Body of pancreas (tissue), 4 donors: ENCODE results near the gene MRTFB. TPM values are rescaled to one million over a fixed set of nuclear protein-coding genes. Genes with fewer than 3 reads are reported as not detected.

ENCODE experiments used
- ATAC-seq: fragments of 150-250 bp; one replicate; pipeline ENCODE4 v1.9.1; 2016
- DNase-seq, 4 donors: peaks; one replicate each; pipeline ENCODE4 v3.0.0-alpha.2; 2019
- H3K27ac ChIP-seq, 4 donors: fragments of 200-600 bp; sonication (generic); 1 replicate in 3 of 4; 2 replicates in 1 of 4; pipeline versions ENCODE4 v1.5.1 to v1.6.1; 2016 to 2019; ENCODE audit warnings: mild to moderate bottlenecking in 1 of 4, mixed read lengths in 1 of 4, moderate library complexity in 1 of 4
- H3K27me3 ChIP-seq, 2 donors: fragments of 200-600 bp; sonication (generic); one replicate each; pipeline ENCODE4 v1.6.0; 2016; ENCODE audit warnings: mild to moderate bottlenecking in 1 of 2
- H3K36me3 ChIP-seq, 2 donors: fragments of 200-600 bp; sonication (generic); replicated peaks in 1 of 2; 2 replicates each; pipeline ENCODE4 v1.5.1; 2016; ENCODE audit warnings: low read depth in 2 of 2; ENCODE audit not compliant: insufficient read depth in 1 of 2
- H3K4me1 ChIP-seq: fragments of 200-600 bp; sonication (generic); one replicate; pipeline ENCODE4 v1.6.0; 2016
- H3K4me3 ChIP-seq, 2 donors: fragments of 200-600 bp; sonication (generic); 1 replicate in 1 of 2; 2 replicates in 1 of 2; pipeline ENCODE4 v1.5.1; 2016 to 2019
- H3K9me3 ChIP-seq, 3 donors: fragments of 200-600 bp; sonication (generic); 1 replicate in 2 of 3; 2 replicates in 1 of 3; pipeline ENCODE4 v1.5.1; 2016
- POLR2A ChIP-seq, 3 donors: fragments of 450-650 bp; IDR thresholded peaks; one replicate each; pipeline ENCODE4 v1.6.1; 2016; ENCODE audit warnings: antibody characterized with exemption in 3 of 3, mild to moderate bottlenecking in 2 of 3
- WGBS, 2 donors: methylation state at CpG; one replicate each; pipeline ENCODE4 v1.1.5; 2017; 5-methylcytosine and 5-hydroxymethylcytosine counted together
- intact Hi-C: fragments of 100-400 bp; cut with DNase I; formaldehyde crosslinking; loops from one replicate; pipeline ENCODE4 v1.15.1; 2023
- total RNA-seq, 2 donors: library from RNA; depleted of rRNA; stranded (reverse); fragments of >200 nt; gene quantifications; one replicate each; pipeline ENCODE4 v1.1.0, GENCODE V29; 2016
- TF ChIP-seq, protein P1 (sequence below), 7 experiments: fragments of 450-650 bp in 4 of 7; fragments of 200-600 bp in 3 of 7; sonication (generic) in 3 of 7; IDR thresholded peaks; one replicate each; pipeline ENCODE4 v1.5.1; 2016 to 2019; ENCODE audit warnings: antibody characterized with exemption in 7 of 7

The MRTFB gene
- total RNA-seq, 2 donors from 2014 or later = 39.2 to 46.8 TPM

DNA sequence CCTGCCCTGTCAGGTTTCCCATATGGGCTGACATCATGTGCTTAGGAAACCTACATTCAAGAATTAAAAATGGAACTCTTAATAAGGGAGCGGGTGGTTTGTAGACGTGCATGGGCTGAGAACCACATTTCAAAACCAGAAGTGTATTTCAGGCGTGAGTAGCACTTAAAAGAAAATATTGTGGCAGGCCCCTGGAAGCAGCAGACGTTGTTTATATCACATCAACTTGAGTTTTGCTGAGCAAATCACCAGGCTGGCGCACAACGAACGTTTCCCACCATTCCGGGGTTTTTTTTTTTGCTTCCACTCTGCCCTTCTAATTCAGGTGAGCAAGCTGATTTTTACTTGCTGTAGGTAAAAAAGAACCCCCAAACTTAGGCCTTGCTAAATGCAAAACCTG lies 220.2 kb downstream of the MRTFB start:
- intact Hi-C loops = no loop called here
- no peak for ATAC-seq

DNA sequence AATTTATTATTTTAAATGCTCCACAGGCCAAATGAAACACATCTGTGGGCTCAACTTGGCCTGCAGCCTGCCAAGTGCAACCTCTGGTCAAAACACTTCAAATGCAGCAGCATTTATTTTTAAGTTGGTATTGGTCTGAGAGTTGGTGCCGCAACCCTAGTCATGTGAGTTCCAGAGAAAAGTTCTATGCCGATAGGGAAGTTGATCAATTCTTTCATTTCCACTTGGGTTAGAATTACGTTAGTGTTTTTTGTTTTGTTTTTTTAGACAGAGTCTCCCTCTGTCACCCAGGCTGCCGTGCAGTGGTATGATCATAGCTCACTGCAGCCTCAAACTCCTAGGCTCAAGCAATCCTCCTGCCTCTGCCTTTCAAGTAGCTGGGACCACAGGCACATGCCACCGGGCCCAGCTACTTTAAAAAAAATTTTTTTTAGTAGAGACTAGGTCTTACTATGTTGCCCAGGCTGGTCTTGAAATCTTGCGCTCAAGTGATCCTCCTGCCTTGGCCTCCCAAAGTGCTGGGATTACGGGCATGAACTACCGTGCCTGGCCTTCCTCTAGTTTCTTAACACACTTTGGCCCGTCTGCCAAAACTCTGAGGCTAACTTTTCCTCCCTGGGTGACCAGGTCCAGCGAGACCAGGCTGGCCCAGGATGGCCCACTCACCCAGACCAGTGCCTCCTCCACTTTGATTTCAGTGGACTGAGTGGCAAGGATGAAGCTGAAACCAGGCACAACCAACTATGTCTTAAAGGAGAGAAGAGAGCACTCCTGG lies 221.1 kb downstream of the MRTFB start:
- no peak overlapping the region for H3K27ac ChIP-seq
- H3K36me3 ChIP-seq = no peaks in the 10 kb centered on the region
- 88 to 89% methylated on average over 10 of the region's 10 CpGs for WGBS, 2 donors
- H3K9me3 ChIP-seq = peaks cover 0 to 9% (median 0%) of the 10 kb centered on the region in 3 donors
- no peak for DNase-seq
- TF ChIP-seq, protein P1, sequence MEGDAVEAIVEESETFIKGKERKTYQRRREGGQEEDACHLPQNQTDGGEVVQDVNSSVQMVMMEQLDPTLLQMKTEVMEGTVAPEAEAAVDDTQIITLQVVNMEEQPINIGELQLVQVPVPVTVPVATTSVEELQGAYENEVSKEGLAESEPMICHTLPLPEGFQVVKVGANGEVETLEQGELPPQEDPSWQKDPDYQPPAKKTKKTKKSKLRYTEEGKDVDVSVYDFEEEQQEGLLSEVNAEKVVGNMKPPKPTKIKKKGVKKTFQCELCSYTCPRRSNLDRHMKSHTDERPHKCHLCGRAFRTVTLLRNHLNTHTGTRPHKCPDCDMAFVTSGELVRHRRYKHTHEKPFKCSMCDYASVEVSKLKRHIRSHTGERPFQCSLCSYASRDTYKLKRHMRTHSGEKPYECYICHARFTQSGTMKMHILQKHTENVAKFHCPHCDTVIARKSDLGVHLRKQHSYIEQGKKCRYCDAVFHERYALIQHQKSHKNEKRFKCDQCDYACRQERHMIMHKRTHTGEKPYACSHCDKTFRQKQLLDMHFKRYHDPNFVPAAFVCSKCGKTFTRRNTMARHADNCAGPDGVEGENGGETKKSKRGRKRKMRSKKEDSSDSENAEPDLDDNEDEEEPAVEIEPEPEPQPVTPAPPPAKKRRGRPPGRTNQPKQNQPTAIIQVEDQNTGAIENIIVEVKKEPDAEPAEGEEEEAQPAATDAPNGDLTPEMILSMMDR (IDR thresholded peaks at IDR 0.05) = no peak
- no peak for TF ChIP-seq POLR2A (IDR thresholded peaks at IDR 0.05)
- no peaks in the 10 kb centered on the region for H3K27me3 ChIP-seq
- H3K4me3 ChIP-seq = no peak overlapping the region
- intact Hi-C loops = no loop called here
- no peak for ATAC-seq
- no peaks in the 10 kb centered on the region for H3K4me1 ChIP-seq

More for the DNA sequence above, 220.2 kb downstream of the MRTFB start:
- Histone ChIP-seq H3K4me3 (no peak overlapping the region), H3K4me1 (peaks cover 6% of the 10 kb centered on the region), H3K27ac (no peak overlapping the region), H3K9me3 (peaks cover 0 to 9% (median 0%) of the 10 kb centered on the region in 3 donors), H3K36me3 (no peaks in the 10 kb centered on the region), H3K27me3 (no peaks in the 10 kb centered on the region)
- no peak for TF ChIP-seq POLR2A (IDR thresholded peaks at IDR 0.05)
- TF ChIP-seq, protein P1 (IDR thresholded peaks at IDR 0.05) = no peak
- no peak for DNase-seq
- 73 to 82% methylated on average over 8 of the region's 8 CpGs for WGBS, 2 donors

DNA sequence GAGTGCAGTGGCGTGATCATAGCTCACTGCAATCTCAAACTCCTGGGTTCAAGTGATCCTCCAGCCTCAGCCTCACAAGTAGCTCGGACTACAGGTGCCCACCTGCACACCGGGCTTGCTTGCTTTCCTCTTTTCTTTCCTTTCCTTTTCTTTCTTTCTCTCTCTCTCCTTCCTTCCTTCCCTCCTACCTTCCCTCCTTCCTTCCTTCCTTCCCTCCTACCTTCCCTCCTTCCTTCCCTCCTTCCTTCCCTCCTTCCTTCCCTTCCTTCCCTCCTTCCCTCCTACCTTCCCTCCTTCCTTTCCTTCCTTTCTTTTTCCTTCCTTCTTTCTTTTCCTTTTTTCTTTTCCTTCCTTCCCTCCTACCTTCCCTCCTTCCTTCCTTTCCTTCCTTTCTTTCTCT lies 225.5 kb downstream of the MRTFB start:
- no peaks in the 10 kb centered on the region for H3K36me3 ChIP-seq
- no peak for ATAC-seq
- no peaks in the 10 kb centered on the region for H3K9me3 ChIP-seq
- WGBS, 2 donors = 88 to 92% methylated on average over 3 of the region's 3 CpGs
- H3K27me3 ChIP-seq = no peaks in the 10 kb centered on the region
- no peak overlapping the region for H3K4me3 ChIP-seq
- TF ChIP-seq, protein P1 (IDR thresholded peaks at IDR 0.05) = no peak
- no peak for TF ChIP-seq POLR2A (IDR thresholded peaks at IDR 0.05)
- DNase-seq = no peak
- intact Hi-C loops = no loop called here
- H3K27ac ChIP-seq = no peak overlapping the region
- H3K4me1 ChIP-seq = peaks cover 8% of the 10 kb centered on the region

DNA sequence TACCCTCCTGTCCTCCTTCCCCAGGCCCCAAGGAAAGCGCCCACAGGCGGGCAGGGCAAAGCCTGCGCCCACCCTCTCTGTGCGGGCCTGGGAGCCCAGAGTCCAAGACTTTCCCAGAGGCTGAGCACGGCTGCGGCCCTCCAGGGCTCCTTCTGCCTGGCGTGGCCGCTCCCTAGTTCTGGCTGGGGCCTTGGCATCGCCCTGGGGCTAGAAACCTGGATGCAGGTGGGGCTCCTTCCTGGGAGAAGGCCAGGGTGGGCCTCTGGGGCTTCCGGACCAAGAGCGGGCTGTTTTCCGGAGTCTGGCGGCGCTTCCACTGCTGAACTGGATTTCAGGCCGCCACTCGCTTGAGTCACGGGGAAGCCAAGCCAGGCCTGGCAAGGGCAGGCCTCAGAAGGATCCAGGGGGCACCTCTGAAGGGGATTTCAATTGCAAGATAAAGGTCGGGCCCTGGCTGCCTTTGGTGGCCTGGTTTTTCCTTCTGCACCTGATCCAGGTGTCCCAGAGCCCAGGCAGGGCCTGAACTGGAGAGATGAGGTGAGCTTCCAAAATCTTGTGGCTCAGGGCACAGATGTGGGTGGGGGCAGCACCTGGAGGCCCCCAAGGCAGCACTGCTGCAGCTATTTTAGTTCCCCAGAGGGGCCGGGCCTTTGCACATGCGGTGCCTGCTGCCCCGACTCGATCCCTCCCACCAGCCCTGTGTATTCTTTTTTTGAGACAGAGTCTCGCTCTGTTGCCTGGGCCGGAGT lies 227.4 kb downstream of the MRTFB start:
- H3K4me3 ChIP-seq = no peak overlapping the region
- DNase-seq = no peak
- H3K27me3 ChIP-seq = no peaks in the 10 kb centered on the region
- TF ChIP-seq, protein P1 (IDR thresholded peaks at IDR 0.05) = no peak
- H3K27ac ChIP-seq = no peak overlapping the region
- no peak for ATAC-seq
- H3K4me1 ChIP-seq = peaks cover 8% of the 10 kb centered on the region
- H3K9me3 ChIP-seq = no peaks in the 10 kb centered on the region
- WGBS, 2 donors = 86 to 93% methylated on average over 13 to 19 of the region's 24 CpGs
- intact Hi-C loops = loop anchor here (2.0 kb wide), 1 partner anchor 232 kb away; no protein-coding TSS in a partner anchor
- no peaks in the 10 kb centered on the region for H3K36me3 ChIP-seq
